ENCODE results near the gene SLC6A3. TPM values are rescaled to one million over a fixed set of nuclear protein-coding genes. Genes with fewer than 3 reads are reported as not detected.

The SLC6A3 gene
- total and polyA plus RNA-seq, 2 donors (not counting 1 experiment from before 2014, with no cell fraction given): not detected

GRCh38 chr5:1492757-1493156 lies 47.5 kb upstream of the SLC6A3 start:
- Histone ChIP-seq H3K4me3 (replicated peaks in 1 of 4; ENCODE audit: control extremely low read depth in 1 of 4, insufficient read depth in 1 of 4, low read depth in 3 of 4, low read length in 4 of 4) (no peak overlapping the region), H3K36me3 (ENCODE audit: control insufficient read depth, insufficient read depth, low read length) (peaks cover 21% of the 10 kb centered on the region), H2AFZ (ENCODE audit: low read length) (no peak overlapping the region), H3K27ac (ENCODE audit: insufficient read depth, low read length) (no peak overlapping the region), H3K27me3 (ENCODE audit: control insufficient read depth, insufficient read depth, low read length) (no peaks in the 10 kb centered on the region), H4K20me1 (ENCODE audit: control insufficient read depth, extremely low read depth, insufficient read depth, low read length) (peaks cover 2% of the 10 kb centered on the region), H3K4me1 (ENCODE audit: control insufficient read depth, extremely low read depth, insufficient read depth, low read length) (peaks cover 13% of the 10 kb centered on the region), H3K9ac (ENCODE audit: insufficient read depth, low read length) (no peak overlapping the region), H3K79me2 (ENCODE audit: control insufficient read depth, insufficient read depth, low read length) (no peaks in the 10 kb centered on the region), H3K9me3 (ENCODE audit: control insufficient read depth, insufficient read depth, low read depth, low read length) (no peaks in the 10 kb centered on the region), H3K4me2 (ENCODE audit: extremely low read depth, insufficient read depth, low read length) (no peak overlapping the region)
- TF ChIP-seq CTCF (conservative IDR thresholded peaks at IDR 0.05 in 1 of 2, IDR thresholded peaks at IDR 0.05 in 1 of 2; ENCODE audit: low read depth in 1 of 2, low read length in 2 of 2) (no peak), EZH2 (IDR thresholded peaks at IDR 0.05; ENCODE audit: low read length, missing control alignments) (no peak)
- DNase-seq (ENCODE audit: low read depth in 2 of 2): no peak

- Histone ChIP-seq H3K9me3 (ENCODE audit: control insufficient read depth, insufficient read depth, low read depth, low read length) (no peaks in the 10 kb centered on the region), H3K4me2 (ENCODE audit: extremely low read depth, insufficient read depth, low read length) (no peak overlapping the region), H3K4me1 (ENCODE audit: control insufficient read depth, extremely low read depth, insufficient read depth, low read length) (peaks cover 13% of the 10 kb centered on the region), H3K79me2 (ENCODE audit: control insufficient read depth, insufficient read depth, low read length) (no peaks in the 10 kb centered on the region), H3K36me3 (ENCODE audit: control insufficient read depth, insufficient read depth, low read length) (peaks cover 38% of the 10 kb centered on the region), H3K9ac (ENCODE audit: insufficient read depth, low read length) (no peak overlapping the region), H3K27me3 (ENCODE audit: control insufficient read depth, insufficient read depth, low read length) (no peaks in the 10 kb centered on the region), H3K4me3 (replicated peaks in 1 of 4; ENCODE audit: control extremely low read depth in 1 of 4, insufficient read depth in 1 of 4, low read depth in 3 of 4, low read length in 4 of 4) (no peak overlapping the region), H2AFZ (ENCODE audit: low read length) (no peak overlapping the region), H4K20me1 (ENCODE audit: control insufficient read depth, extremely low read depth, insufficient read depth, low read length) (no peaks in the 10 kb centered on the region), H3K27ac (ENCODE audit: insufficient read depth, low read length) (no peak overlapping the region)
- DNase-seq (ENCODE audit: low read depth in 2 of 2): no peak
- TF ChIP-seq EZH2 (IDR thresholded peaks at IDR 0.05; ENCODE audit: low read length, missing control alignments) (no peak), CTCF (conservative IDR thresholded peaks at IDR 0.05 in 1 of 2, IDR thresholded peaks at IDR 0.05 in 1 of 2; ENCODE audit: low read depth in 1 of 2, low read length in 2 of 2) (no peak)
Measured at GRCh38 chr5:1490376-1490775, 45.1 kb upstream of the SLC6A3 start.

- Histone ChIP-seq H3K4me2 (ENCODE audit: extremely low read depth, insufficient read depth, low read length) (no peak overlapping the region), H3K79me2 (ENCODE audit: control insufficient read depth, insufficient read depth, low read length) (no peaks in the 10 kb centered on the region), H3K36me3 (ENCODE audit: control insufficient read depth, insufficient read depth, low read length) (peaks cover 38% of the 10 kb centered on the region), H3K27ac (ENCODE audit: insufficient read depth, low read length) (no peak overlapping the region), H3K27me3 (ENCODE audit: control insufficient read depth, insufficient read depth, low read length) (no peaks in the 10 kb centered on the region), H3K4me1 (ENCODE audit: control insufficient read depth, extremely low read depth, insufficient read depth, low read length) (peaks cover 13% of the 10 kb centered on the region), H3K4me3 (replicated peaks in 1 of 4; ENCODE audit: control extremely low read depth in 1 of 4, insufficient read depth in 1 of 4, low read depth in 3 of 4, low read length in 4 of 4) (no peak overlapping the region), H3K9me3 (ENCODE audit: control insufficient read depth, insufficient read depth, low read depth, low read length) (no peaks in the 10 kb centered on the region), H3K9ac (ENCODE audit: insufficient read depth, low read length) (no peak overlapping the region), H4K20me1 (ENCODE audit: control insufficient read depth, extremely low read depth, insufficient read depth, low read length) (no peaks in the 10 kb centered on the region), H2AFZ (ENCODE audit: low read length) (no peak overlapping the region)
- no peak for DNase-seq (ENCODE audit: low read depth in 2 of 2)
- TF ChIP-seq EZH2 (IDR thresholded peaks at IDR 0.05; ENCODE audit: low read length, missing control alignments): no peak
- no peak for TF ChIP-seq CTCF (conservative IDR thresholded peaks at IDR 0.05 in 1 of 2, IDR thresholded peaks at IDR 0.05 in 1 of 2; ENCODE audit: low read depth in 1 of 2, low read length in 2 of 2)
Measured at GRCh38 chr5:1489754-1490153, 44.5 kb upstream of the SLC6A3 start.

All from fibroblast of lung (primary cell).